ENCODE results near the gene CBLB.

Gene CBLB

DNA sequence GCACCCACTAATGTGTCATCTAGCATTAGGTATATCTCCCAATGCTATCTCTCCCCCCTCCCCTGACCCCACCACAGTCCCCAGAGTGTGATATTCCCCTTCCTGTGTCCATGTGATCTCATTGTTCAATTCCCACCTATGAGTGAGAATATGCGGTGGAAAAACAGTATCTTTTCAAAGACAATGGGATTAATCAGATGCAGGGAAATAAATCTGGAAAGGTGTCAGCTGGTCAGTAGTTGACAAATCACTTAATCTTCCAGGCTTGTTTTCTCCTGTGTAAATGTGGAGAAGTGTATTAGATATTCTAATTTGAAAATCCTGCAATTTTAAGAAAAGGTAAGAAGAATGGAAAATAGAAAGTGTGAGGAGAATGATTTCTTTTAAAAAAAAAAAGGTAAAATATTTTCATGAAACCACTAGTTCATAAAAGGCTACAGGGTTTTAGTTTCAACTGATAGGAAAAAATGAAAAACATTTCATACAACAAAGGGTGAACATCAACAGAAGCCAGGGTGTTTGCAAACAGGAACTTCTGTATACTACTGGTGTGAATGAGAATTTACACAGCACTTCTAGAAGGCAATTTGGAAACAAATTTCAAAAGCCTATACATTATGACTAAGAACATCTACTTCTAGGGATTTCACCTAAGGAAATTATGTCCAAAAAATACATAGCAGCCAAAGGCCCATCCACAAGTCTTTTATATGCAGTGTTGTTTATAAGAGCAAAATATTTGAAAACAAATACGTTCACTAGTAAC lies 113.5 kb downstream of the CBLB start:
- no peak overlapping the region for H4K8ac ChIP-seq (ENCODE audit: low read depth, low read length)

DNA sequence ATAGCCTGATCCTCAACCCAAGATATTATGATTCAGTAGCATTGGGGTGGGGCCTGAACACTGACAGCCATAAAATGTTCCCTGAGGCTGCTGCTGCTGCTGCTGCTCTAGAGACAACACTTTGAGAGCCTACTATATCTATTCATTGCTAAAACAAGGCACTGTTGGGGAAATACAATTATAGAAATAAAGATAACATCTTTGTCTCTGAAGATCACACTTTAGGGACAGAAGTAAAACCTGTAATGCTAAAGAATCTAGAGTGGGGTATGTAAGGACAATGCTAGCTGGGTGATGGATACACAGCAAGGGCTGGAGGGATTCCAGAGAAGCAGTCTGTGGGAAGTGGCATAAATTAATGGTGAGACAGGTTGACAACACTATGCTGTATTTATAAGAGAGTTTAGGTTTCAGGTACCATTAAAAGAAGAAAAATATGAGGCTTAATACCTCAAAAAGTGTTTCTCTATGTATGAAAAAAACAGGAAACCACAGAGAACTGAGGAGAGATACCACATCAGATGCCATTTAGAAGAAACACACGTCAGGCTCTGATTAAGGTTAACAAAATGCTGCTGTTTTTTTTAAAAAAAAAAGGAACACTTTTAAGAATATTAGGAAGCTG lies 115.9 kb downstream of the CBLB start:
- WGBS, 2 donors (ENCODE audit: extremely low coverage in 2 of 2, insufficient read length in 2 of 2, insufficient replicate concordance in 1 of 2) = no CpG with 5 or more reads among the region's 1 CpG

More for the DNA sequence above, 113.5 kb downstream of the CBLB start:
- peaks cover 8 to 17% of the 10 kb centered on the region in 2 donors for H3K9me3 ChIP-seq (replicated peaks in 1 of 2; ENCODE audit: control insufficient read depth in 2 of 2, insufficient read depth in 1 of 2, low read depth in 1 of 2, low read length in 2 of 2)
- no peak overlapping the region for H4K91ac ChIP-seq (ENCODE audit: low read depth, low read length, poor library complexity)
- no peaks in the 10 kb centered on the region for H3K27me3 ChIP-seq (ENCODE audit: control insufficient read depth in 3 of 3, insufficient read depth in 3 of 3, low read depth in 1 of 3, low read length in 3 of 3)
- no CpG with 5 or more reads among the region's 2 CpGs for WGBS, 2 donors (ENCODE audit: extremely low coverage in 2 of 2, insufficient read length in 2 of 2, insufficient replicate concordance in 1 of 2)
- H3K18ac ChIP-seq (ENCODE audit: low read length) = no peak overlapping the region
- H3K4ac ChIP-seq (ENCODE audit: low read length) = no peak overlapping the region
- H2AK5ac ChIP-seq (ENCODE audit: low read depth, low read length) = no peak overlapping the region
- peaks cover 0 to 14% of the 10 kb centered on the region in 2 donors for H3K36me3 ChIP-seq (replicated peaks in 1 of 2; ENCODE audit: control insufficient read depth in 2 of 2, insufficient read depth in 2 of 2, low read length in 2 of 2)
- H2AFZ ChIP-seq (ENCODE audit: low read length) = no peak overlapping the region
- H3K4me3 ChIP-seq (ENCODE audit: low read length in 2 of 2) = no peak overlapping the region
- no peak overlapping the region for H2BK120ac ChIP-seq (ENCODE audit: low read depth, low read length)
- no peak overlapping the region for H2BK15ac ChIP-seq (ENCODE audit: low read length)
- DNase-seq (ENCODE audit: low spot score) = no peak
- no peak overlapping the region for H3K14ac ChIP-seq (ENCODE audit: low read length)
- H2BK12ac ChIP-seq (ENCODE audit: low read length) = no peak overlapping the region
- H3K4me2 ChIP-seq (ENCODE audit: insufficient read depth, low read length, poor library complexity, severe bottlenecking) = no peak overlapping the region
- H2BK5ac ChIP-seq (ENCODE audit: low read length) = no peak overlapping the region
- no peak overlapping the region for H3K23ac ChIP-seq (ENCODE audit: low read depth, low read length, poor library complexity)
- no peak overlapping the region for H3K27ac ChIP-seq (replicated peaks; ENCODE audit: low read length)
- H3K4me1 ChIP-seq (ENCODE audit: control insufficient read depth in 2 of 2, insufficient read depth in 1 of 2, low read depth in 1 of 2, low read length in 2 of 2) = no peaks in the 10 kb centered on the region
- no peak overlapping the region for H3K9ac ChIP-seq (ENCODE audit: low read depth, low read length, poor library complexity)
- peaks cover 6% of the 10 kb centered on the region for H3K79me1 ChIP-seq (ENCODE audit: low read depth, low read length)

DNA sequence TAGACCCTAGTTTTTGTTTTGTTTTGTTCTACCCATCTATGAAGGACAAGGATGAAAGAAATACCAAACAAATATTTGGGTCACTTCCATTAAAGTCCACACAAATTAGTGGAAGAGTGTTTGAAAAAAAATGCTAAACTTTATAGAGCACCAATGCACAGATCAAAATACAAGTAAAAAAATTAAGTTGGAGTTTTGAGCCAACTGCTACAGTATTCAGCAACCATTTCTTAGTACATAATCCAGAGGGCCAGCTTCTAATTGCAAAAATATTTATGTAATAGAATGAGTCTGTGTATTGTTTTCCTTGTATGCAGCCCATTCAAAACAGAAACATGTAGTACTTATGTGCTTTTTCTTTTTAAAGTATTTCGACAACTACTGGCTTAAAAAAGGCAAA lies 121.1 kb downstream of the CBLB start:
- no peaks in the 10 kb centered on the region for H3K79me1 ChIP-seq (ENCODE audit: low read depth, low read length)
- H2BK120ac ChIP-seq (ENCODE audit: low read depth, low read length) = no peak overlapping the region
- H3K4me3 ChIP-seq (ENCODE audit: low read length in 2 of 2) = no peak overlapping the region
- H2BK5ac ChIP-seq (ENCODE audit: low read length) = no peak overlapping the region
- H4K8ac ChIP-seq (ENCODE audit: low read depth, low read length) = no peak overlapping the region
- no peaks in the 10 kb centered on the region for H3K27me3 ChIP-seq (ENCODE audit: control insufficient read depth in 3 of 3, insufficient read depth in 3 of 3, low read depth in 1 of 3, low read length in 3 of 3)
- no peak for DNase-seq (ENCODE audit: low spot score)
- no peak overlapping the region for H2AFZ ChIP-seq (ENCODE audit: low read length)
- H3K4ac ChIP-seq (ENCODE audit: low read length) = no peak overlapping the region
- H3K14ac ChIP-seq (ENCODE audit: low read length) = no peak overlapping the region
- H3K9me3 ChIP-seq (replicated peaks in 1 of 2; ENCODE audit: control insufficient read depth in 2 of 2, insufficient read depth in 1 of 2, low read depth in 1 of 2, low read length in 2 of 2) = peaks cover 0 to 3% of the 10 kb centered on the region in 2 donors
- no peak overlapping the region for H2AK5ac ChIP-seq (ENCODE audit: low read depth, low read length)
- H3K18ac ChIP-seq (ENCODE audit: low read length) = no peak overlapping the region
- H3K4me1 ChIP-seq (ENCODE audit: control insufficient read depth in 2 of 2, insufficient read depth in 1 of 2, low read depth in 1 of 2, low read length in 2 of 2) = peaks cover 0 to 3% of the 10 kb centered on the region in 2 donors
- H3K9ac ChIP-seq (ENCODE audit: low read depth, low read length, poor library complexity) = no peak overlapping the region
- H3K36me3 ChIP-seq (replicated peaks in 1 of 2; ENCODE audit: control insufficient read depth in 2 of 2, insufficient read depth in 2 of 2, low read length in 2 of 2) = peaks cover 0 to 27% of the 10 kb centered on the region in 2 donors
- no peak overlapping the region for H2BK15ac ChIP-seq (ENCODE audit: low read length)
- H4K91ac ChIP-seq (ENCODE audit: low read depth, low read length, poor library complexity) = no peak overlapping the region
- H3K23ac ChIP-seq (ENCODE audit: low read depth, low read length, poor library complexity) = no peak overlapping the region
- H3K4me2 ChIP-seq (ENCODE audit: insufficient read depth, low read length, poor library complexity, severe bottlenecking) = no peak overlapping the region
- H3K27ac ChIP-seq (replicated peaks; ENCODE audit: low read length) = no peak overlapping the region
- H2BK12ac ChIP-seq (ENCODE audit: low read length) = no peak overlapping the region
- WGBS, 2 donors (ENCODE audit: extremely low coverage in 2 of 2, insufficient read length in 2 of 2, insufficient replicate concordance in 1 of 2) = no CpG with 5 or more reads among the region's 1 CpG

More for the DNA sequence above, 115.9 kb downstream of the CBLB start:
- no peaks in the 10 kb centered on the region for H3K36me3 ChIP-seq (replicated peaks in 1 of 2; ENCODE audit: control insufficient read depth in 2 of 2, insufficient read depth in 2 of 2, low read length in 2 of 2)
- H4K8ac ChIP-seq (ENCODE audit: low read depth, low read length) = no peak overlapping the region
- H3K9me3 ChIP-seq (replicated peaks in 1 of 2; ENCODE audit: control insufficient read depth in 2 of 2, insufficient read depth in 1 of 2, low read depth in 1 of 2, low read length in 2 of 2) = no peaks in the 10 kb centered on the region
- H3K14ac ChIP-seq (ENCODE audit: low read length) = no peak overlapping the region
- no peak overlapping the region for H4K91ac ChIP-seq (ENCODE audit: low read depth, low read length, poor library complexity)
- no peak overlapping the region for H2AFZ ChIP-seq (ENCODE audit: low read length)
- no peaks in the 10 kb centered on the region for H3K79me1 ChIP-seq (ENCODE audit: low read depth, low read length)
- H3K4me1 ChIP-seq (ENCODE audit: control insufficient read depth in 2 of 2, insufficient read depth in 1 of 2, low read depth in 1 of 2, low read length in 2 of 2) = no peaks in the 10 kb centered on the region
- H2BK12ac ChIP-seq (ENCODE audit: low read length) = no peak overlapping the region
- H2BK120ac ChIP-seq (ENCODE audit: low read depth, low read length) = no peak overlapping the region
- no peak for DNase-seq (ENCODE audit: low spot score)
- H3K4me2 ChIP-seq (ENCODE audit: insufficient read depth, low read length, poor library complexity, severe bottlenecking) = no peak overlapping the region
- no peak overlapping the region for H2BK15ac ChIP-seq (ENCODE audit: low read length)
- no peak overlapping the region for H2BK5ac ChIP-seq (ENCODE audit: low read length)
- H3K9ac ChIP-seq (ENCODE audit: low read depth, low read length, poor library complexity) = no peak overlapping the region
- no peak overlapping the region for H3K27ac ChIP-seq (replicated peaks; ENCODE audit: low read length)
- H3K18ac ChIP-seq (ENCODE audit: low read length) = no peak overlapping the region
- no peak overlapping the region for H3K4me3 ChIP-seq (ENCODE audit: low read length in 2 of 2)
- H3K23ac ChIP-seq (ENCODE audit: low read depth, low read length, poor library complexity) = no peak overlapping the region
- H3K27me3 ChIP-seq (ENCODE audit: control insufficient read depth in 3 of 3, insufficient read depth in 3 of 3, low read depth in 1 of 3, low read length in 3 of 3) = no peaks in the 10 kb centered on the region
- H2AK5ac ChIP-seq (ENCODE audit: low read depth, low read length) = no peak overlapping the region
- H3K4ac ChIP-seq (ENCODE audit: low read length) = no peak overlapping the region

DNA sequence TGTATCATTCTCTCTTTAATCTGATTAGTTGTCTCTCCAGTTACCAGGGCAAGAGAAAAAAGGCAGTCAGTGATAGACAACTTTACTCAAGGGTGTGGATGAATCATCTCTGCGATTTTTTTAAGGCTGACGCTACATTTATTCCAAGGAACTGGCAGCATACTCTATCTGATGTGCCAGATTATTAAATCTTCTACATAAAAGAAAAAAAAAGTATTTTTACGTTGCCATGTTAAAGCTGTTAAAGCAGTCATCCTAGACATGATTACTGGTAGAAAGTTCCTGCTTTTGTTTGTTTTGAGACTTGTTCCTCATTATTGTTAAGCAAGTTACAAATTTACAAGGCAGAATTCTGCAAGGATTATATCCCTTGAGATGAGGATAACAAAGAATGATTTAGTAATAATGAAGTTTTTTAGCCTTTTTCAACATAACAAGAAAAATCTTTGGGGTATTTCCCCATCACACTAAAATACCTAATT lies 121.7 kb downstream of the CBLB start:
- H3K36me3 ChIP-seq (replicated peaks in 1 of 2; ENCODE audit: control insufficient read depth in 2 of 2, insufficient read depth in 2 of 2, low read length in 2 of 2) = peaks cover 0 to 28% of the 10 kb centered on the region in 2 donors
- no peak overlapping the region for H2AFZ ChIP-seq (ENCODE audit: low read length)
- H3K4me3 ChIP-seq (ENCODE audit: low read length in 2 of 2) = no peak overlapping the region
- H3K79me1 ChIP-seq (ENCODE audit: low read depth, low read length) = no peaks in the 10 kb centered on the region
- H4K8ac ChIP-seq (ENCODE audit: low read depth, low read length) = no peak overlapping the region
- no peak overlapping the region for H3K9ac ChIP-seq (ENCODE audit: low read depth, low read length, poor library complexity)
- H3K27me3 ChIP-seq (ENCODE audit: control insufficient read depth in 3 of 3, insufficient read depth in 3 of 3, low read depth in 1 of 3, low read length in 3 of 3) = no peaks in the 10 kb centered on the region
- H2BK120ac ChIP-seq (ENCODE audit: low read depth, low read length) = no peak overlapping the region
- no peak overlapping the region for H4K91ac ChIP-seq (ENCODE audit: low read depth, low read length, poor library complexity)
- H2BK12ac ChIP-seq (ENCODE audit: low read length) = no peak overlapping the region
- H2BK5ac ChIP-seq (ENCODE audit: low read length) = no peak overlapping the region
- no peak overlapping the region for H3K4ac ChIP-seq (ENCODE audit: low read length)
- no peak overlapping the region for H3K4me2 ChIP-seq (ENCODE audit: insufficient read depth, low read length, poor library complexity, severe bottlenecking)
- no CpG with 5 or more reads among the region's 3 CpGs for WGBS, 2 donors (ENCODE audit: extremely low coverage in 2 of 2, insufficient read length in 2 of 2, insufficient replicate concordance in 1 of 2)
- H3K23ac ChIP-seq (ENCODE audit: low read depth, low read length, poor library complexity) = no peak overlapping the region
- H3K27ac ChIP-seq (replicated peaks; ENCODE audit: low read length) = no peak overlapping the region
- DNase-seq (ENCODE audit: low spot score) = no peak
- no peak overlapping the region for H3K18ac ChIP-seq (ENCODE audit: low read length)
- peaks cover 0 to 3% of the 10 kb centered on the region in 2 donors for H3K4me1 ChIP-seq (ENCODE audit: control insufficient read depth in 2 of 2, insufficient read depth in 1 of 2, low read depth in 1 of 2, low read length in 2 of 2)
- H2AK5ac ChIP-seq (ENCODE audit: low read depth, low read length) = no peak overlapping the region
- no peak overlapping the region for H3K14ac ChIP-seq (ENCODE audit: low read length)
- H3K9me3 ChIP-seq (replicated peaks in 1 of 2; ENCODE audit: control insufficient read depth in 2 of 2, insufficient read depth in 1 of 2, low read depth in 1 of 2, low read length in 2 of 2) = peaks cover 0 to 3% of the 10 kb centered on the region in 2 donors
- no peak overlapping the region for H2BK15ac ChIP-seq (ENCODE audit: low read length)
